Upper lobe of right lung (tissue), 1 donor: ENCODE measurements around the gene SGCA. TPM values are rescaled to one million over a fixed set of nuclear protein-coding genes. Genes with fewer than 3 reads are reported as not detected.

ENCODE experiments used
- ATAC-seq: fragments of 200-7000 bp; cut with Tn5 transposase; one replicate; pipeline ENCODE4 v1.9.1; 2020; ENCODE audit warnings: mild to moderate bottlenecking, moderate library complexity
- DNase-seq: peaks from one replicate; pipeline ENCODE4 v3.0.0-alpha.2; 2020
- H3K27ac ChIP-seq: fragments of 200-600 bp; one replicate; pipeline ENCODE4 v1.8.0; 2022
- H3K27me3 ChIP-seq: fragments of 200-600 bp; one replicate; pipeline ENCODE4 v1.8.0; 2022; ENCODE audit warnings: mild to moderate bottlenecking
- H3K36me3 ChIP-seq: fragments of 200-600 bp; one replicate; pipeline ENCODE4 v1.8.0; 2022
- H3K4me1 ChIP-seq: fragments of 200-600 bp; one replicate; pipeline ENCODE4 v1.8.0; 2022
- H3K4me3 ChIP-seq: fragments of 200-600 bp; one replicate; pipeline ENCODE4 v1.8.0; 2022; ENCODE audit warnings: mild to moderate bottlenecking
- H3K9me3 ChIP-seq: fragments of 200-600 bp; one replicate; pipeline ENCODE4 v1.8.0; 2022
- intact Hi-C: fragments of 100-400 bp; cut with DNase I; formaldehyde crosslinking; loops from one replicate; pipeline ENCODE4 v1.11.0; 2022
- total RNA-seq: library from RNA; stranded (reverse); fragmentation: NEBNext Ultra II Directional; extraction: Animal tissue kit (Norgen Biotek cat#: 25700); gene quantifications from one replicate; pipeline ENCODE4 v1.2.1, GENCODE V29; 2021
- TF ChIP-seq, protein P1 (sequence below): fragments of 200-600 bp; IDR thresholded peaks from one replicate; pipeline ENCODE4 v1.8.0; 2022; ENCODE audit warnings: antibody characterized with exemption
- donor health status: DM: no; HTN: yes; CAD: no; lungs with severe emphysema.

SGCA gene
- total RNA-seq, 1 donor from 2014 or later: 27.8 TPM

DNA sequence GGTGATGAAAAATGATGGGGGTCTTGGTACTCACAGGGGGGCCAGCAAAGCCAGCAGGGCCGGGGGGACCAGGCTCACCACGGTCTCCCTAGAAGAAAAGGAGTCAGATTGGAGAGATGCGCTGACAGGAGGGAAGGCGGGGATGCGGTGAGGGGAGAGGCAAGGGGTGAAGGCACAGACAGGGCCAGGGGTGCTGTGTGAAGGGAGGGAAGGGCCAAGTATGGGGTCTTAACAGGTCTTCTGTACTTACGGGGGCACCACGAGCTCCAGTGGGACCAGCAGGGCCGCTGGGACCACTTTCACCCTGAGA, 24.4 kb downstream of the SGCA start:
- H3K27me3 ChIP-seq: no peaks in the 10 kb centered on the region
- no peak overlapping the region for H3K27ac ChIP-seq
- TF ChIP-seq, protein P1, sequence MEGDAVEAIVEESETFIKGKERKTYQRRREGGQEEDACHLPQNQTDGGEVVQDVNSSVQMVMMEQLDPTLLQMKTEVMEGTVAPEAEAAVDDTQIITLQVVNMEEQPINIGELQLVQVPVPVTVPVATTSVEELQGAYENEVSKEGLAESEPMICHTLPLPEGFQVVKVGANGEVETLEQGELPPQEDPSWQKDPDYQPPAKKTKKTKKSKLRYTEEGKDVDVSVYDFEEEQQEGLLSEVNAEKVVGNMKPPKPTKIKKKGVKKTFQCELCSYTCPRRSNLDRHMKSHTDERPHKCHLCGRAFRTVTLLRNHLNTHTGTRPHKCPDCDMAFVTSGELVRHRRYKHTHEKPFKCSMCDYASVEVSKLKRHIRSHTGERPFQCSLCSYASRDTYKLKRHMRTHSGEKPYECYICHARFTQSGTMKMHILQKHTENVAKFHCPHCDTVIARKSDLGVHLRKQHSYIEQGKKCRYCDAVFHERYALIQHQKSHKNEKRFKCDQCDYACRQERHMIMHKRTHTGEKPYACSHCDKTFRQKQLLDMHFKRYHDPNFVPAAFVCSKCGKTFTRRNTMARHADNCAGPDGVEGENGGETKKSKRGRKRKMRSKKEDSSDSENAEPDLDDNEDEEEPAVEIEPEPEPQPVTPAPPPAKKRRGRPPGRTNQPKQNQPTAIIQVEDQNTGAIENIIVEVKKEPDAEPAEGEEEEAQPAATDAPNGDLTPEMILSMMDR: no peak
- H3K9me3 ChIP-seq: no peaks in the 10 kb centered on the region
- intact Hi-C loops: no loop called here
- H3K36me3 ChIP-seq: peaks cover 73% of the 10 kb centered on the region
- no peak overlapping the region for H3K4me3 ChIP-seq
- no peak for DNase-seq
- H3K4me1 ChIP-seq: no peaks in the 10 kb centered on the region
- no peak for ATAC-seq

DNA sequence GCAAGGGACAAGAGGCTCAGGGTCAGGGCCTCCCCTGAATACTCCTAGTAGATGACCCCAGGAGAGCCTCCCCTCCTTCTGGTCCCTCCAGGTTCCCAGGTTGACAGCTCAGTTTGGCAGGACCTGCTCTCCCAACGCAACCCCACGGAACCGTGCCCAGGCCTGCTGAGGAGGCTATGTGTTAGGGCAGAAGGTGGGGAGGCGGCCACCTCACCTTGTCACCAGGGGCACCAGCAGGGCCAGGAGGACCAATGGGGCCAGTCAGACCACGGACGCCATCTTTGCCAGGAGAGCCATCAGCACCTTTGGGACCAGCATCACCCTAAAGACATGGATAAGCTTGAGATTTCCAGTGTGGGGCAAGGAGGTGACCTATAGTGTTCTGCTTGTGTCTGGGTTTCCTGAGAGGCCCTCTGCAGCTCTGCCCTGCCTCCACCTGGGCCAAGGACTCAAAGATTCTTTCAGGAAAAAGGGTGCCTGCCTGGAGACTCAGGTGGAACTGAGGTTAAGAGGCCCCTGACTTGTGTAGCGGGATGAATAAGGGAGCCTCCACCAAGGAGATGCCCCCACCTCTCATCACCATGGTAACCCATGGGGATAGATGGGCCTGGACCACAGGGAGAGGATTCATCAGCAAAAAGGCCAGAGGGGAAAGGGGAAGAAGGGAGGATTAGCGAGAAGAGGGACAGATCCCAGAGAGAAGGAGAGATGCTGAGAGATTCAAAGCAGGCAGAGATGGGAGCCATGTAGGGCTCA, 25.0 kb downstream of the SGCA start:
- ATAC-seq (no peak), DNase-seq (no peak)
- intact Hi-C loops: no loop called here
- Histone ChIP-seq H3K9me3 (no peaks in the 10 kb centered on the region), H3K4me3 (no peak overlapping the region), H3K36me3 (peaks cover 74% of the 10 kb centered on the region), H3K27ac (no peak overlapping the region), H3K4me1 (no peaks in the 10 kb centered on the region), H3K27me3 (no peaks in the 10 kb centered on the region)
- TF ChIP-seq, protein P1: no peak

DNA sequence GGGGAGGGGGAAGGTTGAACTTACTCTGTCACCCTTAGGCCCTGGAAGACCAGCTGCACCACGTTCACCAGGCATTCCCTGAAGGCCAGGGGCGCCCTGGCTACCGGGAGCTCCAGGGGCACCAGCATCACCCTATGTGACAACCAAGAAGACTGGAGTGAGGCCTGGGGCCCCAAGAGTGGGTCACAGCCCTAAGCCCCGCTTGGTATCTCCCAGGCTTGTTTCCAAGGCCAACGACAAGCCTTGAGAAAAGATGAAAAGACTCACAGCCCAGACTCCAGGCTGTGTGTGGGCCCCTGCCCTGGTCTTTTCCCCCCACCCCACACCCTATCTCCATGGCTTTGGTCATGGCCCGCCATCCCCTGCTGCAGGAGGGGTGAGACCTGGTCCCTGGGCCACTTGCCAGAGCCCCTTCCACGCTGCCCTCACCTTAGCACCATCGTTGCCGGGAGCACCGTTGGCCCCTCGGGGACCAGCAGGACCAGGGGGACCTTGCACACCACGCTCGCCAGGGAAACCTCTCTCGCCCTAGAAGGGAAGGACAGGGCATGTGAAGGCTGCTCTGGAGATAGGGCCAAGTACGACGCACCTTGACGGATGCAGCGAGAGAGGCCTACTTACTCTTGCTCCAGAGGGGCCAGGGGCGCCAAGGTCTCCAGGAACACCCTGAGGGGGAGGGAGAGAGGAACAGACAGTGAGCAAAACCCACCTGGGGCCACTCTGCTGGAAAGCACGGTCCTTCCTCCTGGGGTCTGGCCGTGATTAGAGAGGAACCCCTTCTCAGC, 25.7 kb downstream of the SGCA start:
- Histone ChIP-seq H3K27ac (no peak overlapping the region), H3K4me3 (no peak overlapping the region), H3K27me3 (no peaks in the 10 kb centered on the region), H3K36me3 (peaks cover 76% of the 10 kb centered on the region), H3K4me1 (no peaks in the 10 kb centered on the region), H3K9me3 (no peaks in the 10 kb centered on the region)
- intact Hi-C loops: no loop called here
- TF ChIP-seq, protein P1: no peak
- no peak for DNase-seq
- ATAC-seq: no peak

DNA sequence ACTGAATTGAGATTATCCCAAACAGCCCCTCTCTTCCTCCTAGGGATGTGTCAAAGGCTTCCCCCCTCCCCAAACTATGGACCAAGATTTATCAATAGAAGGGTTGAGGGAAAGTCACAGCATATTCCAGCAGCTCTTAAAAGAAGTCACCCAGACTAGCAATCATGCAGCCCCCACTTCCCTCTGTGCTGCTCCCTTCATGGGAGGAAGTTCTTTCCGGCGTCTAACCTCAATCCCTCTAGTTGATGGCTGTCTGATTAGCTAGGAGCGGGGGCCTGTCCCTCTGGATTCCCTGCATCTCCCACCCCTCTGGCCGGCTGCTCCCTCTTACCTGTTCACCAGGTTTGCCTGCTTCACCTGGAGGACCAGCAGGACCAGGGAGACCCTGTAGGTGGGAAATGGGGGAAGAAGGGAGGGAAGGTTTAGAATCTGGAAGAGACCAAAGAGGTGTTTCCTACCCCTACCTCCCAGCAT, 26.4 kb downstream of the SGCA start:
- TF ChIP-seq, protein P1: no peak
- H3K9me3 ChIP-seq: no peaks in the 10 kb centered on the region
- H3K27ac ChIP-seq: no peak overlapping the region
- DNase-seq: no peak
- H3K4me3 ChIP-seq: no peak overlapping the region
- peaks cover 81% of the 10 kb centered on the region for H3K36me3 ChIP-seq
- no peaks in the 10 kb centered on the region for H3K27me3 ChIP-seq
- intact Hi-C loops: no loop called here
- no peaks in the 10 kb centered on the region for H3K4me1 ChIP-seq
- no peak for ATAC-seq

DNA sequence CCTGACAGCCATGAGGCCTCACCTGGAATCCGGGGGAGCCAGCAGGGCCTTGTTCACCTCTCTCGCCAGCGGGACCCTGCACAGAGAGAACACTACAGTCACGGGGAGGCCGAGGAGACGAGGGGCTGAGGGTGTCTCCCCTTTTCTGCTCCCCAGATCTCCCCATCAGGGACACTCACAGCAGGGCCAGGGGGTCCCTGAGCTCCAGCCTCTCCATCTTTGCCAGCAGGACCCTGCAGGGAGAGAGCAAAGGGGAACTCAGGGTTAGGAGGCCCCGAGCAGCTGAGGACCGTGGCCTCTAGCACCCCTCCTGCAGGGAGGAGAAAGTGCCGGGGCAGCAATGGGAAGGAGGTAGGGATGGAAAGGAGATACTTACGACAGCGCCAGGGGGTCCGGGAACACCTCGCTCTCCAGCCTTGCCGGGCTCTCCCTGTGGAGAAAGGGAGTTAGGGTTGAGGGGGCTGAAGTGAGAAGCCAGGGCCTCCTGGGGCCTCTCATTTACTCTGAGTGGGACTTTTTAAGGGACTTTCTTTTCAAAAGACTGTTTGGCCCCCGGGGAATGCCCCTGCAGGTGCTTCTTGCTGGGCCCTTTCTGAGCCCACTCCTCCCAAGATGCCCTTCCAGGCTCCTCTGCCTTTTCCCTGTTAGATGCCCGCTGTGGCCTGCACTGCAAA, 26.9 kb downstream of the SGCA start:
- intact Hi-C loops: no loop called here
- no peaks in the 10 kb centered on the region for H3K9me3 ChIP-seq
- DNase-seq (no peak), ATAC-seq (no peak)
- peaks cover under 1% of the 10 kb centered on the region for H3K4me1 ChIP-seq
- H3K4me3 ChIP-seq: no peak overlapping the region
- H3K27ac ChIP-seq: no peak overlapping the region
- no peaks in the 10 kb centered on the region for H3K27me3 ChIP-seq
- peaks cover 84% of the 10 kb centered on the region for H3K36me3 ChIP-seq
- TF ChIP-seq, protein P1: no peak
